IPS-18c (cell line): ENCODE measurements around the gene VIPR1.

ENCODE experiments used
- H3K4me3 ChIP-seq: 2 replicates; pipeline ENCODE4 v1.7.0; 2013; ENCODE audit warnings: low read depth, mild to moderate bottlenecking, low read length, moderate library complexity; ENCODE audit not compliant: insufficient read depth
- H3K9me3 ChIP-seq: one replicate; pipeline ENCODE4 v1.6.1; 2013; ENCODE audit warnings: mild to moderate bottlenecking, low read length, moderate library complexity; ENCODE audit not compliant: control insufficient read depth, insufficient read depth

Gene VIPR1

DNA sequence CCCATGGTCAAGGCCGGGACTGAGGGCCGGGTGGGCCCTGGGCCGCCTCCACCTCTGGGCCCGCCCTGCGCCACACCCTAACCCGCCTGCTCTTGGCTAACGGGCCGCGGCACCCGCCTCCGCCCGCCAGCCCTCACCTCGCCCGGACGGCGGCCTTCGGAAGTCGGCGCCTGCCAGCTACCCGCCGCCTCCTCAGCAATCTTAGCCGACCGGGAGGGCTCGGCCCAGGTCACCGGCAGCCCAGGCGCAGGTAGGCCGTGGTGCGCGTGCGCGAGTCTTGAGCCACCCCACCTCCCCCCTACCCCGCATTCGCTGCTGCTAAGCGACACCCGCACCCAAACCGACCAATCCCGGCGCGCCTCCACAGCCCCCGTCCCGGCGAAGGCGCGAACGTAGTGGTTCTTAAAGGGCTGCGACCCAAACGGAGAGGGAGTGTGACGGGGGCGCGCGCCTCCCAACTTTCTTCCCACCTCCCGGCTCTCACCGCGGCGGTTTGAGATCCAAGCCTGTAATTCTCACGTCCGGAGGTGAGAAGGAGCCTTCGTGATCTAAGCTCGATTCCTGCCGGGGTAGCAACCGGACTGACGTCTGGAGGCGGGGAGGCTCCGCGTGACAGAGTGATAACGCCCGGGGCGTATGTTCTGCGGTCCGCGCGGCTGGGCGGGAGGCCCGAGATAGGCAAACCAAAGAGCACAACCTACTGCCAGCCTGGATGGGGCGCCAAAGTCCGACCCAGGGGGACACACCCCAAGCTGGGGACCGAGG is 79.4 kb downstream of the VIPR1 start, which contains the start of gene SEC22C:
Gene SEC22C, minus strand, starts transcription at position 259 of the 765 bp plus-strand sequence. CDS start 12,921 bp downstream, outside the sequence.
- Histone ChIP-seq H3K4me3 (peak within 1 kb of the TSS; percentile 82), H3K9me3 (no peaks in the 10 kb centered on the region)

DNA sequence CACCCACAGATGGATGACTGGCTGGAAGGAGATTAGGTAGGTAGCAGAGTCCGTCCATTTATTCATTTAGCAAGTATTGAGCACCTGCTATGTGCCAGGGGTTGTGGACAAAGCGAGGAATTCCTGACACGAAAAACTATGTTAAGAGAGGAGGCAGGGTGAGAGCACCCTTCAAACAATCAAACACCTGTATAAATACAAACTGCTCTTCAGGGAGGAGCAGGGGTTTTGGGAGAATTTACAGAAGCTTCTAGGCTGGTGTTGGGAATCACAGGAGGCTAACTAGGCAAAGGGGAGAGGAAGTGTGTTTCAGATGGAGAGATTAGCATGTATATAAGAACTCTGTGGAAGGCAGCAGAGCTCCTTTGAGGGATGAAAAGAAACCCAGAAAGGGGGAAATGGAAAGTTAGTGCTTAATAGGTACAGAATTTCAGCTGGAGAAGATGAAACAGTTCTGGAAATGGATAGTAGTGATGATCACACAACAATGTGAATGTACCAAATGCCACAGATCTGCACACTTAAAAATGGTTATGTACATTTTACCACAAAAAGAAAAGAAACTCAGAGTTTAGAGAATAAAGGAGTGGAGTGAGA is 80.1 kb downstream of the VIPR1 start:
- H3K9me3 ChIP-seq: no peaks in the 10 kb centered on the region
- H3K4me3 ChIP-seq: peak overlapping the region; percentile 82
